GM21360 (cell line): ENCODE results near the gene ADCY1.

Experiments used
- ATAC-seq: cut with Tn5 transposase; IDR thresholded peaks from one replicate; pipeline ENCODE4 v1.9.1; 2021; ENCODE audit warnings: mild to moderate bottlenecking, moderate library complexity; ENCODE audit not compliant: unreplicated experiment

The ADCY1 gene

GRCh38 chr7:45649560-45650346 lies 75.6 kb downstream of the ADCY1 start:
- ATAC-seq: no peak

GRCh38 chr7:45650404-45651394 lies 76.5 kb downstream of the ADCY1 start:
- no peak for ATAC-seq

GRCh38 chr7:45651540-45651939 lies 77.4 kb downstream of the ADCY1 start:
- ATAC-seq: no peak

- ATAC-seq: no peak
These were observed 78.5 kb downstream of the ADCY1 start for GRCh38 chr7:45652630-45653029.

- ATAC-seq: no peak
These were observed 79.2 kb downstream of the ADCY1 start for GRCh38 chr7:45653209-45653907.

GRCh38 chr7:45654341-45654740 lies 80.2 kb downstream of the ADCY1 start:
- ATAC-seq: no peak

GRCh38 chr7:45655539-45655938 lies 81.4 kb downstream of the ADCY1 start:
- no peak for ATAC-seq

GRCh38 chr7:45656431-45656830 lies 82.3 kb downstream of the ADCY1 start:
- no peak for ATAC-seq

- ATAC-seq: no peak
These were observed 83.1 kb downstream of the ADCY1 start for GRCh38 chr7:45657136-45657889.

GRCh38 chr7:45657890-45658715 lies 83.9 kb downstream of the ADCY1 start:
- ATAC-seq: no peak

GRCh38 chr7:45658716-45659495 lies 84.7 kb downstream of the ADCY1 start:
- ATAC-seq: no peak

- ATAC-seq: no peak
These were observed 85.5 kb downstream of the ADCY1 start for GRCh38 chr7:45659496-45660139.

GRCh38 chr7:45660201-45660900 lies 86.2 kb downstream of the ADCY1 start:
- ATAC-seq: no peak

GRCh38 chr7:45660901-45661211 lies 86.7 kb downstream of the ADCY1 start:
- no peak for ATAC-seq

GRCh38 chr7:45661302-45661995 lies 87.3 kb downstream of the ADCY1 start:
- no peak for ATAC-seq

- no peak for ATAC-seq
These were observed 87.8 kb downstream of the ADCY1 start for GRCh38 chr7:45662018-45662417.

GRCh38 chr7:45662540-45663166 lies 88.5 kb downstream of the ADCY1 start:
- ATAC-seq: no peak
